Nephron progenitor cell (in vitro differentiated cells): Measurements from ENCODE around the gene SLN.

Experiments
- DNase-seq: peaks from one replicate; pipeline ENCODE4 v3.0.0; 2021
- H3K27ac Mint-ChIP-seq: 2 replicates; pipeline ENCODE4 v1.8.0; 2021; ENCODE audit warnings: mild to moderate bottlenecking, moderate library complexity, mixed read lengths
- H3K27me3 Mint-ChIP-seq: 2 replicates; pipeline ENCODE4 v1.8.0; 2021; ENCODE audit warnings: mild to moderate bottlenecking, low read depth, mixed read lengths; ENCODE audit not compliant: poor library complexity
- H3K36me3 Mint-ChIP-seq: 2 replicates; pipeline ENCODE4 v1.8.0; 2021; ENCODE audit warnings: low read depth, mixed read lengths
- H3K4me1 Mint-ChIP-seq: 2 replicates; pipeline ENCODE4 v1.8.0; 2021; ENCODE audit warnings: mixed read lengths
- H3K4me3 Mint-ChIP-seq: 2 replicates; pipeline ENCODE4 v1.8.0; 2021; ENCODE audit warnings: mild to moderate bottlenecking, moderate library complexity, mixed read lengths
- H3K9me3 Mint-ChIP-seq: 2 replicates; pipeline ENCODE4 v1.8.0; 2021; ENCODE audit warnings: mild to moderate bottlenecking, moderate library complexity, mixed read lengths
- TF ChIP-seq, protein P1 (sequence below): fragments of 200-600 bp; sonication (generic); IDR thresholded peaks from 2 replicates; pipeline ENCODE4 v1.5.0; 2021; ENCODE audit warnings: antibody characterized with exemption

SLN gene

DNA sequence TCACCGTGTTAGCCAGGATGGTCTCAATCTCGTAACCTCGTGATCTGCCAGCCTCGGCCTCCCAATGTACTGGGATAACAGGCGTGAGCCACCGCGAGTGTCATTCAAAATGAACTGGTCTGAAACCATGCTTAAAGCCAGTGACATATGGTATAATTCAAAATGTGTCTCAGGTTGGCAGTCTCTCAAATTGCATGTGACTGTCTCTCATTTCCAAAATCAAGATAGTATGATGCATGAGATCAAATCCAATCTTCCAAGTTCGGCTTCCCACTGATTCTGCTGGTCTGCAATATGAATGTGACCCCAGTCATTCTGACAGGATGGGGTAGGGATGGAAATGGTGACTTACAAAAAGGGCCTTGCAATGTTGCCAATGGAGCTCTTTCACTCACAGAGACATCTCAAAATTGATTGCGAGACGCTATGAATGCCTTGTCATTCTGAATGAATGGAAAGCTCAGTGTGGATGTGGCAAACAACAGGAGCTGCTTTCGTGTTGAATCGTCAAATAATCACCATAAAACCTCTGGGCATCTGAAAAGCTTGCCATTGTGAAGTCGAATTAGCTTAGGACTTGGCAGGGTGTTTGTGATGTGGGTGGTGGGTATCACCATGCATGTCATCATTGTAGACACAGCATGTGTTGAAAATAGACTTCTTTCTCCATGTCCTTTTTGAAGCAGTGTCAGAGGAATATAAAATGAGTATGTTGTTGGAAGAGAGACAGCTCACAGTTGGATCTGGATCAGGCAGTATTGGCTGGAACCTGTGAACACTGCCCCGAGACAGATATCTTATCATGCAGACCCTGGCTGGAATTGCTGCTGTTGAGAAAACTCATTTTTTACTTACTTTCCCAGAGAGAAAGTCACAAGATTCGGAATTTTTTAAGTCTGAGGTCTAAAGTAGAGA lies 12.2 kb downstream of the SLN start:
- H3K4me3 Mint-ChIP-seq: no peak overlapping the region
- no peaks in the 10 kb centered on the region for H3K9me3 Mint-ChIP-seq
- TF ChIP-seq, protein P1, sequence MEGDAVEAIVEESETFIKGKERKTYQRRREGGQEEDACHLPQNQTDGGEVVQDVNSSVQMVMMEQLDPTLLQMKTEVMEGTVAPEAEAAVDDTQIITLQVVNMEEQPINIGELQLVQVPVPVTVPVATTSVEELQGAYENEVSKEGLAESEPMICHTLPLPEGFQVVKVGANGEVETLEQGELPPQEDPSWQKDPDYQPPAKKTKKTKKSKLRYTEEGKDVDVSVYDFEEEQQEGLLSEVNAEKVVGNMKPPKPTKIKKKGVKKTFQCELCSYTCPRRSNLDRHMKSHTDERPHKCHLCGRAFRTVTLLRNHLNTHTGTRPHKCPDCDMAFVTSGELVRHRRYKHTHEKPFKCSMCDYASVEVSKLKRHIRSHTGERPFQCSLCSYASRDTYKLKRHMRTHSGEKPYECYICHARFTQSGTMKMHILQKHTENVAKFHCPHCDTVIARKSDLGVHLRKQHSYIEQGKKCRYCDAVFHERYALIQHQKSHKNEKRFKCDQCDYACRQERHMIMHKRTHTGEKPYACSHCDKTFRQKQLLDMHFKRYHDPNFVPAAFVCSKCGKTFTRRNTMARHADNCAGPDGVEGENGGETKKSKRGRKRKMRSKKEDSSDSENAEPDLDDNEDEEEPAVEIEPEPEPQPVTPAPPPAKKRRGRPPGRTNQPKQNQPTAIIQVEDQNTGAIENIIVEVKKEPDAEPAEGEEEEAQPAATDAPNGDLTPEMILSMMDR: no peak
- DNase-seq: no peak
- H3K4me1 Mint-ChIP-seq: no peaks in the 10 kb centered on the region
- peaks cover 5% of the 10 kb centered on the region for H3K27me3 Mint-ChIP-seq
- H3K36me3 Mint-ChIP-seq: no peaks in the 10 kb centered on the region
- peak overlapping the region; percentile 59 for H3K27ac Mint-ChIP-seq

DNA sequence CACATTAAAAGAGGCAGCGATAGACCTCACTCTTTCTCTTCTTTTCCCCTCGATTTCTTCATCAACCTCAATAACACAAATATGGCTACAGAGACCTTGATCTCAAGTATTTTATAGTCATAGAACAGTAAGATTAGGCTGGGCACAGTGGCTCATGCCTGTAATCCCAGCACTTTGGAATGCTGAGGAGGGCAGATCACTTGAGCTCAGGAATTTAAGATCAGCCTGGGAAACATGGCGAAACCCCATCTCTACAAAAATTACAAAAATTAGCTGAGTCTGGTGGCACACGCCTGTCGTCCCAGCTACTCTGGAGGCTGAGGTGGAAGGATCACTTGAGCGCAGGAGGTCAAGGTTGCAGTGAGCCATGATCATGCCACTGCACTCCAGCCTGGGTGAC lies 14.6 kb downstream of the SLN start:
- Mint-ChIP-seq H3K4me1 (no peaks in the 10 kb centered on the region), H3K27me3 (peaks cover 5% of the 10 kb centered on the region), H3K27ac (no peak overlapping the region), H3K4me3 (no peak overlapping the region), H3K36me3 (no peaks in the 10 kb centered on the region), H3K9me3 (peaks cover 4% of the 10 kb centered on the region)
- TF ChIP-seq, protein P1: no peak
- DNase-seq: no peak

DNA sequence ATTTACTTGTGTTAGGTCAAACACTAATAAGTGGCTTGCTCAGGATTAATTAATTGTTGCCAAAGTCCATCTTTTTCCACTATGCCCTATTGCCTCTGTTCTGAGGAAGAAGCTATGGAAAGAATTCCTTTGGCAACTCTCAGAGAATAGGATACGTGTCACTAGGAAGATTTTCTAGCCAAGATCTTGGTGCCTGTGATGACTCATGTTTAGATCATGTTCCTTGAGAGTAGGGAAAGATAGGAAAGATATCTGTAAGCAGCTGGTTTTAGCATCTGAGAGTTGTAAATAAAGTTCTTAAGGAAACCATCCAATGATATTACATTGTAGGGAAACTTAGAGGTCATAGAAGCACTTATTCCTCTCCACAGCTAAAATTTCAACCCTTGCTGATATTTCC lies 15.7 kb downstream of the SLN start:
- H3K36me3 Mint-ChIP-seq: no peaks in the 10 kb centered on the region
- DNase-seq: no peak
- TF ChIP-seq, protein P1: no peak
- peaks cover 7% of the 10 kb centered on the region for H3K9me3 Mint-ChIP-seq
- peaks cover 5% of the 10 kb centered on the region for H3K27me3 Mint-ChIP-seq
- no peak overlapping the region for H3K4me3 Mint-ChIP-seq
- H3K27ac Mint-ChIP-seq: no peak overlapping the region
- H3K4me1 Mint-ChIP-seq: no peaks in the 10 kb centered on the region

DNA sequence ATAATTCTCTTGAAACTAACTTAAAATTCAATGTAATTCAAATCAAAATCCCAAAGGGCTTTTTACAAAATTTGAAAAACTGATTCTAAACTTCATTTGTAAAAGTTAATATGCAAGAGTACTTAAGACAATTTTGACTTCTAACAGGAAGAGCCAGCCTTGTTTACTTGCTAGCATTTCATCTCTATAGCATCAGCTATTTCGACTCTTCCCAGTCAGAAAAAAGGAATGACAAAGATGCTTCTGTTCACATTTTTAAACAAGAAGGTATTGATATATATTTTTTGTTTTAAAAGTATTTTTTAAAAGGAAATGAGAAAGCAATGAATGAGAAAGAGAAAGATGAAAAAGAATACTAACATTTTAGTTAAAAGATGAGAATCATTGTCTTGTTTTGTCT lies 16.4 kb downstream of the SLN start:
- Mint-ChIP-seq H3K36me3 (no peaks in the 10 kb centered on the region), H3K27ac (no peak overlapping the region), H3K9me3 (peaks cover 7% of the 10 kb centered on the region), H3K4me1 (no peaks in the 10 kb centered on the region), H3K27me3 (peaks cover 2% of the 10 kb centered on the region), H3K4me3 (no peak overlapping the region)
- TF ChIP-seq, protein P1: no peak
- DNase-seq: no peak

DNA sequence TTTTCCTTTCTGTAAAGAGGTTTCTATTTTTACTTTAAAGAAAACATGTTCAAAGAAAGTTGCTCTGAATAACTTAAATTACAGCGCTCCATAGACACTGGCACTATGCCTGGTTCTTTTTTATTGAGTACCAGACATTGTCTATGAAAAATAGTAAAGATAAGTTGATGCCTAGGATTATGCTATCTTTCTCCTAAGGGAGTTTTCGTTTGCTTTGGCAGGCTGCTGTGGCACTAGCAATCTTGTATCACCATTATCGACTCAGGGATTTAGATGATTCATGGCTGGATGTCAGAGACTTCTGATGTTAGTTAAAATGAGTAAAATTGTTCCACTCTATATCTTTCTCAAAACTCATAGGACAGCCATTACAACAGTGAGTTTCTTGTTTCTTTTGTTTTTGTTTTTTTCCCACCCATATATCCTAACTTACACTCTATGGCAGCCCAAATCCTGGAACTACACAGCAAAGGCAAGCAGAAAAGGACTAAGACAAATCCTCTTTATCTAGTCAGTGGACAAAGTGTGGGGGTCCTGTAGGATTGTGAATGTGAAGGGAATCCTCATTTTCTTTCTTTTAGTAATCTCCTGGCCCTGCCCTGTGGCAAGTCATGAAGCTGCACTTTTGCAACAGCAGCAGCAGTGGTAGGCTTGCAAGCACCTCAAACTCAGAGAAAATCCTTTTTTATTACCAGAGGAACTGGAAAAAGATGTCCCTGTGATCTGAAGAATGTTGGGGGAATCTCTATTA lies 20.7 kb downstream of the SLN start:
- Mint-ChIP-seq H3K36me3 (no peaks in the 10 kb centered on the region), H3K4me3 (no peak overlapping the region), H3K27me3 (no peaks in the 10 kb centered on the region), H3K9me3 (peaks cover 7% of the 10 kb centered on the region), H3K27ac (no peak overlapping the region), H3K4me1 (no peaks in the 10 kb centered on the region)
- TF ChIP-seq, protein P1: no peak
- no peak for DNase-seq
